CD4-positive, alpha-beta memory T cell (primary cell): ENCODE measurements around the gene ARMC2. TPM values are rescaled to one million over a fixed set of nuclear protein-coding genes. Genes with fewer than 3 reads are reported as not detected.

ENCODE experiments used
- CTCF ChIA-PET: fragments of 350-600 bp; sonication (Branson Sonifier 250); formaldehyde crosslinking; loops from one replicate; lab custom pipeline; 2021; ENCODE audit warnings: inconsistent platforms; ENCODE audit not compliant: partially characterized antibody; lab: Charles Lee
- POLR2A ChIA-PET: fragments of 350-600 bp; sonication (Branson Sonifier 250); formaldehyde crosslinking; loops from one replicate; lab custom pipeline; 2021; ENCODE audit not compliant: partially characterized antibody; lab: Charles Lee
- DNase-seq, 5 donors: peaks; one replicate each; pipeline versions ENCODE4 v3.0.0 to v3.0.0-alpha.2; 2020 to 2022; ENCODE audit warnings: mixed read lengths in 1 of 5
- H3K27ac ChIP-seq: one replicate; pipeline ENCODE4 v1.7.0; 2013; ENCODE audit warnings: low read depth, low read length
- H3K27me3 ChIP-seq: 2 replicates; pipeline ENCODE4 v1.7.0; 2013; ENCODE audit warnings: mild to moderate bottlenecking, low read length, moderate library complexity; ENCODE audit not compliant: insufficient read depth
- H3K36me3 ChIP-seq: 2 replicates; pipeline ENCODE4 v1.7.0; 2013; ENCODE audit warnings: mild to moderate bottlenecking, low read length, moderate library complexity; ENCODE audit not compliant: insufficient read depth
- H3K4me1 ChIP-seq: 2 replicates; pipeline ENCODE4 v1.7.0; 2013; ENCODE audit warnings: mild to moderate bottlenecking, low read length, moderate library complexity; ENCODE audit not compliant: insufficient read depth
- H3K4me3 ChIP-seq, 2 donors: one replicate each; pipeline ENCODE4 v1.7.0; 2013; ENCODE audit warnings: low read length in 2 of 2, mild to moderate bottlenecking in 1 of 2
- H3K9me3 ChIP-seq, 2 donors: one replicate each; pipeline ENCODE4 v1.7.0; 2013; ENCODE audit warnings: low read length in 2 of 2, control low read depth in 1 of 2; ENCODE audit not compliant: control insufficient read depth in 1 of 2
- H3K27ac Mint-ChIP-seq, 7 donors: one replicate each; pipeline ENCODE4 v1.8.0; 2020 to 2021; ENCODE audit warnings: mixed read lengths in 7 of 7, mild to moderate bottlenecking in 6 of 7, inconsistent platforms in 3 of 7, moderate library complexity in 3 of 7
- H3K27me3 Mint-ChIP-seq, 2 donors: one replicate each; pipeline ENCODE4 v1.8.0; 2020 to 2021; ENCODE audit warnings: mixed read lengths in 2 of 2
- H3K36me3 Mint-ChIP-seq, 2 donors: one replicate each; pipeline ENCODE4 v1.8.0; 2020 to 2021; ENCODE audit warnings: mixed read lengths in 2 of 2, inconsistent platforms in 1 of 2, mild to moderate bottlenecking in 1 of 2
- H3K4me1 Mint-ChIP-seq, 4 donors: one replicate each; pipeline ENCODE4 v1.8.0; 2020 to 2021; ENCODE audit warnings: mixed read lengths in 4 of 4, mild to moderate bottlenecking in 1 of 4
- H3K4me3 Mint-ChIP-seq, 8 donors: one replicate each; pipeline ENCODE4 v1.8.0; 2020 to 2021; ENCODE audit warnings: mixed read lengths in 8 of 8, mild to moderate bottlenecking in 7 of 8, moderate library complexity in 6 of 8, inconsistent platforms in 3 of 8
- H3K9me3 Mint-ChIP-seq, 8 donors: one replicate each; pipeline ENCODE4 v1.8.0; 2020 to 2021; ENCODE audit warnings: mixed read lengths in 8 of 8, mild to moderate bottlenecking in 5 of 8, inconsistent platforms in 3 of 8, moderate library complexity in 1 of 8
- intact Hi-C: fragments of 100-400 bp; cut with micrococcal nuclease; formaldehyde crosslinking; loops from one replicate; pipeline ENCODE4 v1.15.1; 2023
- polyA plus RNA-seq, 2 donors: library from polyadenylated mRNA; unstranded; fragments of 300-500 nt; fragmentation: Illumina TruSeq; gene quantifications; one replicate each; pipeline ENCODE4 v1.2.3, GENCODE V29; 2021
- total RNA-seq, 2 experiments: library from RNA; stranded (reverse); gene quantifications; one replicate each; pipeline ENCODE4 v1.2.3, GENCODE V29; 2021

Gene ARMC2
- total and polyA plus RNA-seq, 4 experiments from 2014 or later = 3.2 to 11.2 (median 7.0) TPM

DNA sequence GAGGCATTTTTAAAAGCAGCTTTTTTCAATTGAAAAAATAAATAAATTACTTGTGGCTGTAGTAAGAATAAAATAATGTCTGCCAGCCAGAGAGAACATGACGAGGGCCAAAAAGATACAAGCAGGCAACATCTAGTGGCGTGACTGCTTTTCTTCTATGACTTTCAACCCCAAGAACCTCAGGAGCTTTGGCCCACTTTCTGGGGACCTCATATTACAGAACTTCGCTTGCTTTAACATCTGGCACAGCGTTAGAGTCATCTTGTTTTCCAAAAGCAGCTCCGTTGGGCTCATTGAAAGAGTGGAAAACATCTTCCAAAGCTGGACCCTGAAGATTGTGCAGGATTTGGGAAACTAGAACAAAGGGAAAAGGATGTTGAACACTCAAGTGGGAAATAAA is 67.0 kb downstream of the ARMC2 start:
- Mint-ChIP-seq H3K27ac (no peak overlapping the region), H3K4me3 (no peak overlapping the region), H3K27me3 (no peaks in the 10 kb centered on the region), H3K4me1 (peaks cover 0 to 7% (median 6%) of the 10 kb centered on the region in 4 donors), H3K36me3 (no peaks in the 10 kb centered on the region), H3K9me3 (peaks cover 0 to 2% (median 0%) of the 10 kb centered on the region in 8 donors)
- CTCF ChIA-PET = interaction anchor here (0.9 to 7.4 kb wide), 9 partner anchors 9 to 161 kb away, joined by 3 to 52 read pairs (median 3); no protein-coding TSS in a partner anchor
- Histone ChIP-seq H3K4me1 (peaks cover under 1% of the 10 kb centered on the region), H3K4me3 (no peak overlapping the region), H3K9me3 (no peaks in the 10 kb centered on the region), H3K36me3 (no peaks in the 10 kb centered on the region), H3K27me3 (no peaks in the 10 kb centered on the region), H3K27ac (no peak overlapping the region)
- intact Hi-C loops = no loop called here
- POLR2A ChIA-PET = interaction anchor here (1.0 to 1.4 kb wide), 2 partner anchors 18 to 19 kb away, joined by 3 read pairs; no protein-coding TSS in a partner anchor
- no peak for DNase-seq

DNA sequence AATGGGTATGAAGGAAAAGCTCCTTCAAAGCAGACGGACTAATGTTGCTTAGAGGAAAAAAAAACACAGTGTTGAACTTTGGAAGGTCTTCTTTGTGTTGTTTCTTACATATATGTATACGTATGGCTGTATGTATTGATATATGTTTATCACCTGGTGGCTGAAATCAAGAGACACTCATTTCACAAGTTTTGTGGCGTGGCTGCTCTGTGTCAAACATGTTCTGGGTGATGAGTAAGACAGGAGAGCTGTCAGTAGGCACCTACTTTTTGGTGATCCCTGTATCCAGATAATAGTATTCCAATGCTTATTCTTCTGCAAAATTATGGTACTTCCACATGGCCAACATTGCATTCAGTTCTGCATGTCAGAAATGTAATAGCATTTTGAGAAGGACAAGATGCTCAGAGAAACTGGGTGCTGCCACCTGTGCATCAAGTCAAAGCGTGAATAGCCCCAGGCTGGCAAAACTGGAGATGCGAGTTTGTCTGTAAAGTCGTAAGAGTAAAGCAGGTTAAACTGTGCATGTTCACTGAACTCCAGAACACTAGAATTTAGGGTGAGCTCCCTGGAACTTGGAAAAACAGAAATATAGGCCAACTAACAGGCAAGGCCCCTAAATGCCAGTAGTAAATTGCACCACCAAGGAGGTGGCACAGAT is 67.9 kb downstream of the ARMC2 start:
- ChIA-PET CTCF (interaction anchor here (1.3 to 7.4 kb wide), 7 partner anchors 10 to 157 kb away, joined by 3 to 52 read pairs (median 3); no protein-coding TSS in a partner anchor), POLR2A (interaction anchor here (1.0 to 1.4 kb wide), 2 partner anchors 18 to 20 kb away, joined by 3 read pairs; no protein-coding TSS in a partner anchor)
- Histone ChIP-seq H3K36me3 (no peaks in the 10 kb centered on the region), H3K9me3 (no peaks in the 10 kb centered on the region), H3K4me3 (no peak overlapping the region), H3K27me3 (no peaks in the 10 kb centered on the region), H3K4me1 (peaks cover 9% of the 10 kb centered on the region), H3K27ac (no peak overlapping the region)
- Mint-ChIP-seq H3K4me1 (peaks cover 8 to 16% (median 14%) of the 10 kb centered on the region in 4 donors), H3K4me3 (no peak overlapping the region), H3K9me3 (peaks cover 0 to 2% (median 0%) of the 10 kb centered on the region in 8 donors), H3K36me3 (no peaks in the 10 kb centered on the region), H3K27me3 (no peaks in the 10 kb centered on the region), H3K27ac (peak overlapping the region in 1 of 7 donors; percentile 17)
- DNase-seq = no peak
- intact Hi-C loops = no loop called here

DNA sequence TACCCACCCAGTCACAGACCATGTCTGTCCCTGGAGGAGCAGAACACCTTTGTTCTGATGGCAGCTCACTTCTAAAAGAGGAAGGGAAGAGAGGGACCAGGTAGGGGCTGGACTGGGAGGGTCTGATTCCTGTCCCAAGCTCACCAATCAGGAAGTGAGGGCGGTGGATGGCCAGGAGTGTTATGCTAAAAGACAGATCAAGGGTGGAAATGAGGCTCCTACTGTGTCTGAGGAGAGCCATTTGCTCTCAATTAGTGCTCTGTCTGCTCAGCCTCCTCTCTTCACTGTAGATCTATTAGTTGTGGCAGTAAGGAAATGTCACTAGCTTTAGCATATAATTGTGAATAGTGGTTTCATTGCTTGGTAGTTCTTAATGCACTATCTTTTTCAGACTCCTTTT is 72.5 kb downstream of the ARMC2 start:
- H3K27ac ChIP-seq = no peak overlapping the region
- no peaks in the 10 kb centered on the region for H3K9me3 ChIP-seq
- peaks cover 37% of the 10 kb centered on the region for H3K4me1 ChIP-seq
- Mint-ChIP-seq H3K27ac (peak overlapping the region in 2 of 7 donors; percentile 69 to 71), H3K36me3 (peaks cover 0 to 5% of the 10 kb centered on the region in 2 donors), H3K9me3 (peaks cover 0 to 6% (median under 1%) of the 10 kb centered on the region in 8 donors), H3K4me3 (peak overlapping the region in 2 of 8 donors; percentile 5 to 12), H3K27me3 (no peaks in the 10 kb centered on the region), H3K4me1 (peaks cover 25 to 59% (median 37%) of the 10 kb centered on the region in 4 donors)
- no peak overlapping the region for H3K4me3 ChIP-seq
- H3K36me3 ChIP-seq = no peaks in the 10 kb centered on the region
- intact Hi-C loops = no loop called here
- ChIA-PET POLR2A (interaction anchor here (0.9 to 1.4 kb wide), 3 partner anchors 17 to 23 kb away, joined by 3 read pairs; no protein-coding TSS in a partner anchor), CTCF (interaction anchor here (0.8 to 4.0 kb wide), 5 partner anchors 11 to 154 kb away, joined by 3 to 13 read pairs (median 4); no protein-coding TSS in a partner anchor)
- DNase-seq = no peak
- no peaks in the 10 kb centered on the region for H3K27me3 ChIP-seq

DNA sequence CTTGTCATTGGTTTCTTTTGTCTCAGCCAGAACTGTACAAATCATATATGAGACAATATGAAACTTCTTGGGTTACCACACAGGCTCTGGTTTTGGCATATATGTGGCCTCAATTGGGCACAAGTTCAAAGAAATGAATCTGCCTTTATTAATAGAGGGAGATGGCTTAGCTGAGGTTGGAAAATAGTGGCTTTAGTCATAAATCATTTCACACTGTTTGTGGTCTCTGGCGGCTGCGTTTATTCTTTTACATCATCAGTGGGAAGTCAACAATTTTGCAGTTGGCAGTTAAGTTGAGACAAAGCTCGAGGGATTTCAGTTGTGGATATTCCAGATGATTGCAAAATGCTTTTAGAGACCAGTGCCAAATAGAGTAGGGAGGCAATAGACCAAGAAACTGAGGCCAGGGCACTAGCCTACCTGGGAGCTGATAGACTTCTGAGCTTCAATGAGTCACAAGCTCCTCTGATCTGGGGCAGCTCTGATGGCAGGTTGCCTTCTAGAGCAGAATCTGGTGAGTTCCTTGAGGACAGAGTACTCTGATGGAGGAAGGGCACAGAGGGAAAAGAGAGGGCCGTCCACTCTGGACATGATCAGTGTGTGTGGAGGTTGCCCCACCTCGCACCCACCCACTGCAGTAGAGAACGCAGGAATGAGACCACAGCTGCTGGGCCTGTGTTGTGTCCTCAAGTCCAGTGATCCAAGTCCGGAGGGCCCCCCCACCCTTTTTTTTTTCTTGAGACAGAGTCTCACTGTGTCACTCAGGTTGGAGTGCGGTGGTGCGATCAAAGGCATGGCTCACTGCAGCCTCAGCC is 73.5 kb downstream of the ARMC2 start:
- peaks cover 0 to 6% (median under 1%) of the 10 kb centered on the region in 8 donors for H3K9me3 Mint-ChIP-seq
- H3K4me3 Mint-ChIP-seq = peak overlapping the region in 2 of 8 donors; percentile 4 to 25
- POLR2A ChIA-PET = interaction anchor here (1.0 to 1.1 kb wide), 2 partner anchors 16 to 50 kb away, joined by 3 to 4 read pairs; no protein-coding TSS in a partner anchor
- CTCF ChIA-PET = interaction anchor here (0.7 to 4.0 kb wide), 5 partner anchors 10 to 153 kb away, joined by 3 to 13 read pairs (median 3); no protein-coding TSS in a partner anchor
- peaks cover 25 to 61% (median 37%) of the 10 kb centered on the region in 4 donors for H3K4me1 Mint-ChIP-seq
- peaks cover 40% of the 10 kb centered on the region for H3K4me1 ChIP-seq
- H3K27ac ChIP-seq = no peak overlapping the region
- peaks cover 0 to 5% of the 10 kb centered on the region in 2 donors for H3K36me3 Mint-ChIP-seq
- intact Hi-C loops = no loop called here
- no peaks in the 10 kb centered on the region for H3K36me3 ChIP-seq
- no peak overlapping the region for H3K4me3 ChIP-seq
- peak overlapping the region in 6 of 7 donors; percentile 1 to 68 (median 26) for H3K27ac Mint-ChIP-seq
- DNase-seq = no peak
- no peaks in the 10 kb centered on the region for H3K27me3 ChIP-seq
- H3K27me3 Mint-ChIP-seq = no peaks in the 10 kb centered on the region
- no peaks in the 10 kb centered on the region for H3K9me3 ChIP-seq

DNA sequence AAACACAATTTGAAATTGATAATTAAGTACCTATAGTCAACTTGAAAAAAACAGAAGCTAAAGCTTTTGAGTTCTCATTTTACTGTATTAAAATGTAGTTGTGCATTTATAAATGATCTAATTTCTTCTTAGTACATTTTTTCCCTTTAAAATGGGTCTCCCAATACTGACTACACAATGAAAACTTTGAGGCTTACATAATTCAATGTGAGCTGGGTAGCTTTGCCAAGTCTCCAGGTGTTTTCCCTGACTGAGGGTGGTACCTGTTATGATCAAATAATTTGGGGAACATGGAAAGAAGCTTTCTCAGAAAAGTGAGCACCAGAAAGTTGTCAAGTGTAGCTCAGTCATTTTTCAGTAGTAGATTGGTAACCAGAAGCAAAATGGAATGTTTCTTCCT is 74.3 kb downstream of the ARMC2 start:
- no peaks in the 10 kb centered on the region for H3K9me3 ChIP-seq
- H3K4me3 Mint-ChIP-seq = no peak overlapping the region
- H3K9me3 Mint-ChIP-seq = peaks cover 0 to 6% (median 0%) of the 10 kb centered on the region in 8 donors
- DNase-seq = no peak
- H3K27me3 ChIP-seq = no peaks in the 10 kb centered on the region
- H3K4me1 Mint-ChIP-seq = peaks cover 25 to 61% (median 37%) of the 10 kb centered on the region in 4 donors
- ChIA-PET POLR2A (interaction anchor here (1.1 to 2.0 kb wide), 2 partner anchors 17 to 20 kb away, joined by 4 to 8 read pairs; no protein-coding TSS in a partner anchor), CTCF (interaction anchor here (0.7 to 1.4 kb wide), 4 partner anchors 8 to 136 kb away, joined by 3 read pairs; no protein-coding TSS in a partner anchor)
- H3K27ac ChIP-seq = no peak overlapping the region
- no peak overlapping the region for H3K4me3 ChIP-seq
- H3K36me3 Mint-ChIP-seq = peaks cover 0 to 5% of the 10 kb centered on the region in 2 donors
- intact Hi-C loops = no loop called here
- H3K27ac Mint-ChIP-seq = no peak overlapping the region
- no peaks in the 10 kb centered on the region for H3K27me3 Mint-ChIP-seq
- H3K36me3 ChIP-seq = no peaks in the 10 kb centered on the region
- peaks cover 40% of the 10 kb centered on the region for H3K4me1 ChIP-seq

DNA sequence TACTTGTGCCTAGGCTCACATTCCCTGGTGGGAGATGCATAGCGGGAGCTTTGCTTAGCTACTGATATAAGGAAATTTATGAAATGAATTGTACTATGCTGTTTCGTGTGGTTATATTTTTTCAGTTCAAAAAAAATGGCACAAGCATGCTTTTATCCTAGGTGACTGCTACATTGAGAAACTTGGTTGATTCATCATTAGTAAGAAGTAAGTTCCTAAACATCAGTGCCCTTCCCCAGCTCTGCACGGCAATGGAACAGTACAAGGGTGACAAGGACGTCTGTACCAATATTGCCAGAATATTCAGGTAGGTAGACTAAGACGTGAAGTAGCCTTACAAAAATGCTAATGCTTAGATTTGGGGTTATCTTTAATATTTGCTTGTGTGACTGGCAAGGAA is 79.7 kb downstream of the ARMC2 start:
- Histone ChIP-seq H3K27me3 (no peaks in the 10 kb centered on the region), H3K4me3 (no peak overlapping the region), H3K4me1 (peaks cover 20% of the 10 kb centered on the region), H3K9me3 (no peaks in the 10 kb centered on the region), H3K27ac (no peak overlapping the region), H3K36me3 (no peaks in the 10 kb centered on the region)
- Mint-ChIP-seq H3K9me3 (peaks cover 0 to 6% (median under 1%) of the 10 kb centered on the region in 8 donors), H3K36me3 (peaks cover 0 to 5% of the 10 kb centered on the region in 2 donors), H3K27ac (peak overlapping the region in 1 of 7 donors; percentile 35), H3K4me3 (no peak overlapping the region), H3K27me3 (no peaks in the 10 kb centered on the region), H3K4me1 (peaks cover 11 to 30% (median 17%) of the 10 kb centered on the region in 4 donors)
- POLR2A ChIA-PET = no interaction called here
- intact Hi-C loops = no loop called here
- CTCF ChIA-PET = interaction anchor here (1.2 to 1.8 kb wide), 3 partner anchors 13 to 34 kb away, joined by 3 to 5 read pairs (median 5); no protein-coding TSS in a partner anchor
- DNase-seq = no peak
